AG08396 (cell line): ENCODE data around the gene SSU72.
"Not testable (repeated sequence)": the region's sequence is repeated elsewhere in the genome, so short reads cannot be mapped to it uniquely, and the experiment has no call there.

Source experiments
- DNase-seq: peaks from one replicate; pipeline ENCODE4 v3.0.0; 2012; ENCODE audit warnings: low spot score, mixed read lengths

The SSU72 gene

DNA sequence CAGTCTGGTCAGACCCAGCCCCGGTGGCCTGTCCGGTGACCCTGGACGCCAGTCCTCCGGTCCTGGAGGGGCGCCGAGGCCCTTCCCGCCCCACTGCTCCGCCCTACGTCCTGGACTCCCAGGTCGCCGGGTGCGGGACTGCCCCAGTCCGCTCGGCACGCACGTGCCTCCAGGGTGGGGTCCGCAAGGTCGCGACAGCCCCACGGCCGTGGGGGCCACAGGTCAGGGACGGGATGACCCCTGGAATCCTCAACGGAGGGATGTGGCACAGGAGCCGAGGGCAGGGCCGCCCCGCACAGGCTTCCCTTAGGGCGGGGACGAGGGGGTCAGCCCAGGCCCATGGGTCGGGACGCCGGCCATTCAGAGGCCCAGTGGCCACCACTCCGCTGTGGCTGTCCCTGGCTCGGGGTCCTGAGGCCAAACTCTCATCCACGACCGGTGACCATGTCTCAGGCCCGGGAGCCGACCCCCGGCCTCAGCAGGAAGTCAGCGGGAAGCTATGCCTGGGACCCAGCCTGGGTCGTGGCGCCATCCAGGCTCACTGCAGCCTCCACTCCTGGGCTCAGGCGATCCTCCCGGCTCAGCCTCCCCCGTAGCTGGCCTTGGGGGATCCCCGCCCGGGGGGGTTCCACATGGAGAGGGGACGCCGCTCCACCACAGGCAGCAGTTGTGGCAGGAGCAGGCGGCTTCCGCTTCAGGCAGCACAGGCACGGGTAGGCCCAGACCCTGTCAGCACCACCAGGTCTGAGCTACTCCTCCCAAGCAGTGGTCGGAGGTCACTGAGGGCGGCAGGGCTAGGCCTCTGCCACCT, 33.6 kb downstream of the SSU72 start:
- DNase-seq, result no peak

DNA sequence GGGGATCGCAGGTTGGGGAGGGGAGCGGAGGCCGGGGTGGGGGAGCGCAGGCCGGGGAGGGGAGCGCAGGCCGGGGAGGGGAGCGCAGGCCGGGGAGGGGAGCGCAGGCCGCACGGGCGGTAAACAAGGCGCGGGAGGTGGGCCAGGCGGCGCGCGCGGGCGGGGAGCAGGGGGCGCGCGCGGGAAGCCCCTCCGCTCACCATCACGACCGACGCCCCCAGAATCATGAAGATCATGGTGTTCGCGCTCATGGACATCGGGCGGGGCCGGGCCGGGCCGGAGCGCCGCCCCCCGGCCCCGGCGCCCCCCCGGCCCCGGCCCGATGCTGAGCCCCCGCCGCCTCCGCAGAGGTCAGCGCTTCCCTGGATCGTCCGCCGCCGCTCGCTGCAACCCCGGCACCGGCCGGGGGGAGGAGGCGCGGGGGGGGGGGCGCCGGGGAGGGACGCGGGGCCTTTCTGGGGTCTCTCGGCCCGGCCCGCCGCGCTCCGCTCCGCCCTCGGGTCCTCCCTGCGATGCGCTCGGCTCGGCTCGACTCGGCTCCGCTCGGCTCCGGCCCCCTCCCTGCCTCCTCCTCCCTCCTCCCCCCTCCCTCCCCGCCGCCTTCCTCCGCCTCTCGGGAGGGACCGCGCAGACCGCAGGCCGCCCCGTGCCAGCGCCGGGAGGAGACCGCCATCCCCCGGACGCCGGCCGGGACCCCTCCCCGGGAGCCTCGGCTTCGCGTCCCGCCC, 34.4 kb downstream of the SSU72 start, which contains the start of gene TMEM240:
TMEM240 (minus strand) TSS at position 535 of the 728 bp plus-strand sequence; CDS start at position 257, 278 bp downstream.
- DNase-seq, result peak; percentile 96

DNA sequence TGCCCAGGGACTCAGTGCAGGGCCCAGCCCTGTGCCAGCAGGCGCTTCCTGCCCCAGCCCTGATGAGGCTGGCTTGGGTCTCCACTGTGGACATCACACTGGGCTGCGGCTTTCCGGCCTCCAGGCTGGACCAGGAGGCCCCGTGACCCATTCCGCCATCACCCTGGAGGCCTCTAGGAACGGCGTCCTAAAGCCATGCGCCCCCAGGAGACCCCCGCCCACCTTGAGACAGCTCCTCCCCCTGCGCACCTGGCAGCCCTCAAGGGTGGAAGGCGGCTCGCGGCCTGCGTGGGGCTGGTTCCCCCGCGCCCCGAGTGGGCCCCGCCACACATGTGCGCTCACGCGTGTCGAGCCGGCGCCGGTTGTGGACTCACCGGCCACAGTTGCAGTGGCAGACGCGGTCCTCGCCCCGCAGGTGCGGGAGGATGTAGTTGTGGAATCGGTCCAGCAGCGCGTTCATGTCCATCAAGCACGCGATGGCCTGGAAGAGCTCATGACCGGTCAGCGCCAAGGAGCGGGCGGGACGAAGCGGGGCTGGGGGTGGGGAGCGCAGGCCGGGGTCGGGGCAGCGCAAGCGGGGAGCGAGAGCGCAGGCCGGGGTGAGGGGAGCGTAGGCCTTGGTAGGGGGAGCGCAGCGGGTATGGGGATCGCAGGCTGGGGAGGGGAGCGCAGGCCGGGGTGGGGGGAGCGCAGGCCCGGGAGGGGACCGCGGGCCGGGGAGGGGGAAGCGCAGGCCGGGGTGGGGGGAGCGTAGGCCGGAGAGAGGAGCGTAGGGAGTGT, 35.2 kb downstream of the SSU72 start:
- DNase-seq, result peak; percentile 78

DNA sequence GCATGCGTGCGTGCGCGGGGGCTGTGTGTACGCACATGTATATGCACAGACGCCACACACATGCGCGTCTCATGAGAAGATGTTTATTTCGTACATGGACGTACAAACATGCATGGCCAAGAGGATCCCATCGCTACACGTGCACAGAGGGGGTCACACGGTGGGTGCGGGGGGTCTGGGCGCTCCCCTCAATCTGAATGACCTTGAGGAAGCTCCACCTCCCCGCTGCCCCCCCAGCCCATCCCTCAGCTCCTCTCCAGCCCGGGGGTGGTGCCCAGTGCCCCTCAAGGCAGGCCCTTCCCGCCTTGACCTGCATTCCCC, 35.7 kb downstream of the SSU72 start:
- DNase-seq, result no peak

DNA sequence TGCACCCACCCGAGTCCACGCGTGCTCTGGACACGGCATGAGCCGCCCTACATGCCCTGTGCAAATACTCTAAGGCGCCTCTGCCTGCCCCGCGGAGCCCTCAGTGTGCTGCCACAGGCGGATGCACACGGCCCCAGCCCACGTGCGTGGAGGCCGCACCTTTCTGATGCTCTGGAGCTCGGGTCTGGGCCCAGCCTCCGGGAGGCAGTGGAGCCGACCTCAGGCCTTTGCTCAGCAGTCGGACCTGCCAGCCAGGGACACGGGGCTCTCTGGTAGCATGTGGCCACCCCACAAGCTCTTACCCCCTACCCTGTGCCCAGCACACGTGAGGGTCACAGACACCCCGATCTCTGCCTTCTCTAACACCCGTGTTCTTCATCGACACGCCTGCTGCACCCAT, 36.3 kb downstream of the SSU72 start:
- no peak for DNase-seq

DNA sequence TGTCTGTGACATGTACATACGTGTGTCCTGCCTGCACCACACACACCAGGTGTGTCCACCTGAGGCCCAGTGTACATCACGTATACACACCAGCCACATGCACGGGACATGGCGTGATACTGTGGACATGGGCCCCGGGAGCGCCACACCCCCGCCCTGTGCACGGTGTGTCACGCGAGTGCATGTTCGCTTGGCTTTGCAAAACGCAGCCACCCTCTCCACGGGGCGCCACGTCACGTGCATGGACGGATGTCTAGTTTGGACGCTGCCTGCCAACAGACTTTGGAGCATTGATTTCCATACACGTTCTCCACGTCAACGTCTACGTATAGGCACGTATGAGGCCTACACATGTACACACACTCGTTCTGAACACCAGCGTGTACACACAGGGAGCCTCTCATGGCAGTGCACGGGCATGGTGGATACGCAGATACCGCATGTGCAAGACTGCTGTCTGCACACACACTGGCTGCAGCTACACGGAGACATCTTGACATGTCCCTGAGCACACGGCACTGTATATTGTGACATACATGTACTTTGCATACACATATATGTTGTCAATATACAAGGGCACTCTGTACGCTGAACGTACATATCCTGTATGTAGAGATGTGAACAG, 36.9 kb downstream of the SSU72 start:
- no peak for DNase-seq

DNA sequence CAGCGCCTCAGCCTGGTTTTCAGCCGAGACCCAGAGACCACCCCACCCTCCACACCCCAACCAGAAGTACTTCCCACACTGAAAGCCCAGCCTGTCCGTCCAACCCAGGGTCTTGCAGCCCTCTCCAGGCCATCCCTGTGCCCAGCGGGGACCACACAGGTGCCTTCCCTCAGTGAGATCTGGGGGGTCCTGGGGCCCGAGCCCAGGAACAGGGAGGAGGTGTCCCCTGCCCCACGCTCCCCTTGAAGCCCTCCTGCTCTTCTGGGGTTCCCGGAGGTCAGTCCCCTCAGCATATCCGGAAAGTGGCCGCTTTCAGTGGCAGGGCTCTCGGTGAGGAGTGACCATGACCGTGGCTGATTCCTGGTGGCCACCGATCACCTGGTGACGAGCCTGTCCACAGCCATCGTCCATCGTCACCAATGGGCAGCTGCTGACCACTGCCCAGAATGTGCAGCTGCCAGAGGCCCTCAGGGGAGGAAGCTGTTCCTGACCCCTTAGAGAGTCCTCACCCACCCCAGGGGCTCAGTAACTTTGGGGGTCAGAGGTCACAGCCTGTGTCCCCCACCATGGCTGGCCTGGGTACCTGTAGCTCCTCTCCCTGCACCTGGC, 37.6 kb downstream of the SSU72 start:
- DNase-seq, result no peak

DNA sequence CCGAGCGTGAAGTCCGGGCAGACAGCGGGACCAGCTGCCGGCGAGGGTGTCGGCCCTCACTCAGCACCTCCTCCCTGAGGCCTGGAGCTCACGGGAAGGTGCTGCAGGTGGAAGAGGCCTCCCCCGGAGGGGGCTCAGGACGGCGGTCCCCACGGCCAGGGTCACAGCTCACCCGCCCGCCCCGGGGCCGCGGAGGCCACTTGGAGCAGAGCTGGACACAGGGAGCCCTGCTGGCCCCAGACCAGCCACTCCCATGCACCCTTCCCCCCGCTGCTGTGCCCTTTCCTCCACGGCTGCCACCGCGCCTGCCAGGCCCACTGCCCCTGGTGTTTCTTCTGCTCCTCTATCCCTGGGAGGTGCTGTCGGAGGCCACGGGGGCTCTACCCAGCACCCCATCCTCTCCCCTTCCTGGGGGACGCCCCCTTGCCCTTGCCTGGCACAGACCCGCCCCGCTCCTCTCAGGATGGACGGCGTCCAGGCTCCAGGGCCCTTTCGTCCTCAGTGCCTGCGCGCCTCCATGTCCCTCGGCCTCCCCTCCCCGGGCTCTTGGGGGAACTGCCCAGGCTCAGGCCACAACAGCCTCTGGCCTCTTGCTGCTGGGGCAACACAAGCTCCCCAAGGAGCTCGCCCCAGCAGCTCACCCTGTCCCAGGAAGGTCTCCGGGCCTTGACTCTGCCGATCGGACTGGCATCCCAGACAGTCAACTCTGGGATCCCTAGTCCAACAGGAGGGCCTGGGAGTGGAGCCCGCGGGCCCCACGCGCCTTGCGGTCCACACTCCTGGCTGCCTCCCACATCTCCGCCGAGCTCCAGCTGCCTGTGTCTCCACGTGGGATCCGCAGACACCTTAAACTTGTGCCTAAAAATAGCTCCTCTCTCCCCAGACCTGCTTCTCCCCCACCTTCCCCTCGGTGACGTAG, 38.4 kb downstream of the SSU72 start:
- no peak for DNase-seq

DNA sequence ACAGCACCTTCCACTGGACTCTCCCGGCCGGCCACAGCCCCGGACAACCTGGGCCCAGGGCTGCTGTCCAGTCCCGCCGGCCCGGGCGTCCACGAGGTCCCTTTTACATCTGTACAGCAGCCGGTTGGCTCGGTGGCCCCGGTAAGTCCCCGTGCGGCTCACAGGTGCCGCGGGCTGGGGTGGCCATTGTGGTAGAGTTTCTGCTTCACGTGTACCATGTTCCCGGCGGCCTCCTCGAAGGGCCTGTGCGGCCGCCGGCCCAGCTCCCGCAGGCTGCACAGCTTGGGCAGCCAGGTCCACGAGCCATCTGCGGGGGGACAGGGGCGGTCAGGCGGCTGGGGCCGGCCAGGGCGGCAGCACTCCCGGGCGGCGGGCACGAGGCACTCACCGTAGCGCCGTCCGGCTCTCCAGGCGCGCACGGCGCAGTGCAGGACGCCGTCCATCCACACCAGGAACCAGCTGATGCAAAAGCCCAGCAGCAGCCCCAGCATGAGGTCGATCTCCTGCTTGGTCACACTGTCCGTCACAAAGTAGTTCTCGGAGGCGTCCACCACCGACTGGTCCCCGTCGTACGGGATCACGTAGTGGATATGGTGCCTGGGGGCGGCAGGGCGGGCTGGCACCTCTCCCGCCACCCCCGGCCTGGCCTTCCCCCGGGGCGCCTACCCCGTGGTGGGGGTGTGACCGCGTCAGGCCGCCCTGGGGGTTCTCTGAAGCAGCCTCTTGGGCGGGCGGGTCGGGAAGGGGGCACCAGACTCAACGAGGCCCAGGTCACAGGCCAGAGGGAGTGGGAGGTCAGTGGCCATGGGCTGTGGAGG, 39.3 kb downstream of the SSU72 start:
- no peak for DNase-seq

DNA sequence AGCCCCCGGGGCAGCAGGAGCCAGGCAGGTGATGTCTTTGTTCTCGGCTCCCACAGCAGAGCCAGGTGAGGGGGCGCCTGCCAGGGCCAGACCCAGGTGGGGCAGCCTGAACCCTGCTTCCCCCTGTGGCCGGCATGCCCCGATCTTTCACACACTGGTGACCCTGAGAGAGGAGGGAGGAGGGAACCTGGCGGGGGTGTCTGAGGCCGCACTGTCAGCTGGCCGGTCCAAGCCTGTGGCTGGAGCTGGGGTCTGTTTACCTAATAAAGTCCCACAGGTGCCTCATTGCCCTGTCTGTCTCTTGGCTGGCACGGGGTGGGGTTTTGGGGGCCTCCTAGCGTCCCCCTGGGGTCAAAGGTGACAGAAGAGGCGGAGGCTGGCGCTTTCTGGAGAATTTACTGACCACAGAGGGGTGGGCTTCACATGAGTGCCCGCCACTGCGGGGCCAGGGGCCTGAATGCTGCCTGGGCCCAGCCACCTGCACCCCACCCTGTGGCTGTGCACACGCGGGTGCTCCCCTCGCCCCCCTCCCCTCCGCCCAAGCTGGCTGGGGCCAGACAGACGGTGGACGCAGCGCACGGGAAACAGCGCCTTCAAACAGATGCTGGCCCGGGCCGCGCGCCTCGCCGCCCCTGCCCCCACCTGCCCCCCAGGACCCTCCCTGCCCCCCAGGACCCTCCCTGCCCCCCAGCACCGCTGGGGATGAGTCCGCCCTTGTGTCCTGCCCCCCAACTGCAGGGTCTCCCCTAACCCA, 40.1 kb downstream of the SSU72 start:
- no peak for DNase-seq

DNA sequence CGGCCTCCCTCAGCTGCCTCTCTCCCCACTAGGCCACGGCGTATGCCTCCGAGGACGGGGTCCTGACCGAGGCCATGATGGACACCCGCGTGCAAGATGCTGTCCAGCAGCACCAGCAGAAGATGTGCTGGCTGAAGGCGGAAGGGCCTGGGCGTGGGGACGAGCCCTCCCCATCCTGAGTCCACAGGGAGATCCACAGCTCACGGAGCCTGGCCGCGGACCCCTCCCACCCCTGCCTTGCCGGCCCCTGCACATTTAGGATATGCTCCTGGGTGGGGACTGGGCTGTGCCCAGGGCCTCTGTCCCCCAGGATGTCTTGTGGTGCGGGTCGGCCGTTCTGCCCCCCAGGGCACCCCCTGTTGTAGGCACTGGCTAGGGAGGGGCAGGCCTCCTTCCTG, 40.8 kb downstream of the SSU72 start:
- DNase-seq, result not testable (repeated sequence)

DNA sequence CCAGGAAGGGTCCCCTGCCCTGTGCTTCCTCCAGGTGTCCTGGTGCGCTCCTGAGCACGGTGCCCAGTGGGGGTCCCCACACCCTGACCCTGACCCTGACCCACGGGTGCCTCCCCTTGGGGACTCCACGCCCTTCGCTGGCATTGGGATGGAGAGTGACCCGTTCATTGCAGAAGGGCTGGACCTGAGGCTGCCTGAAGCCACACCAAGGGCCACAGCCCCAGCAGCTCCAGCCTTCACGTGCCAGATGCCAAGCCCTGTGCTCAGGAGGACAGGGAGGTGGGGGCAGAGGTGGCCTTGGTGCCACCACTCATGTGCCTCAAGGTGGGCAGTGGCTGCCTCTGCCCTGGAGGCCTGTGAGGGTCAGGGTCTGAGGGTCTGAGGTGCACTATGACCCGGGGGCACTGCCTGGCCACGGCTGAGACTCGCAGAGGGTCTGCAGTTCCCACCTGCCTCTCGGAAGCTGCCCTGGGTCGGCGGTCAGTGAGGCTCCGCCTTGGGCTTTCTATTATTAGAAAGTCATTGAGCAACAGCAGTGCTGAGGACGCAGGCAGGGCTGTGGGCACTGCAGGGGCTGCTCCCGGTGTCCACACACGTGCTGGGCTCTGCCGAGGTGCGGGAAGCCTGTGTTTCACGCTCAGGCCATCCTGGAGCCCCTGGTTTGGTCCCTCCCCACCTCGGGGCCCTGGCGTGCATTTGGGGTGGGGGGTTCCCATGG, 41.3 kb downstream of the SSU72 start:
- not testable (repeated sequence) for DNase-seq

DNA sequence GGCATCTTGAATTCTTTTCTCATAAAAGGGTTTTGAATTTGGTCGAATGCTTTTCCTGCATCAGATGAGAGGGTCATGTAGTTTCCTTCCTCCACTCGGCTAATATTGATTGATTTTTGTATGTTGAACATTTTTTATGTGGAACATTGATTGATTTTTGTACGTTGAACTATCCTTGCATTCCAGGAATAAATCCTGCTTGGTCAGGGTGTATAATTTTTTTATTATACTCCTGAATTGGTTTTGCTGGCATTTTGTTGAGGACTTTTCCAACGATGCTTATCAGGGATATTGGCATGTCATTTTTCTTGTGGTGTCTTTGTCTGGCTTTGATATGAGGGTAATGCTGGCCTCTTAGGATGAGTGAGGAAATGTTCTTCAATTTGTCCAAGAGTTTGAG, 42.7 kb downstream of the SSU72 start:
- no peak for DNase-seq

DNA sequence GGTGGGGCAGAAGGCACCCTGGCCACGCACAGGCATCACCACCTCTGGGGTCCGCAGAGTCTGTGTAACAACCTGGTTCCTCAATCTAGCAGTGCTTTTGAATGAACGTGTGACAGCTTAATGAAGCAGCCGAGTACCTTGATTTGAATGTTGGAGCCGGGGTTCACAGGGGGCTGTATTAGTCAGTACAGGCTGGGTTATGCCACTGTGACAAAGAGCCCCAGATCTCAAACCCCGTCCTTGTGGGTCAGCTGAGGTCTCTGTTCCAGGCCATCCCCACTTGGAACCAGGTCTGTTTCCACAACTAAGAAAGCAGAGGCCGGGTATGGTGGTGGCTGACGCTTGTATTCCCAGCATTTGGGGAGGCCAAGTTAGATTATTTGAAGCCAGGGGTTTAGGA, 44.7 kb downstream of the SSU72 start:
- no peak for DNase-seq

DNA sequence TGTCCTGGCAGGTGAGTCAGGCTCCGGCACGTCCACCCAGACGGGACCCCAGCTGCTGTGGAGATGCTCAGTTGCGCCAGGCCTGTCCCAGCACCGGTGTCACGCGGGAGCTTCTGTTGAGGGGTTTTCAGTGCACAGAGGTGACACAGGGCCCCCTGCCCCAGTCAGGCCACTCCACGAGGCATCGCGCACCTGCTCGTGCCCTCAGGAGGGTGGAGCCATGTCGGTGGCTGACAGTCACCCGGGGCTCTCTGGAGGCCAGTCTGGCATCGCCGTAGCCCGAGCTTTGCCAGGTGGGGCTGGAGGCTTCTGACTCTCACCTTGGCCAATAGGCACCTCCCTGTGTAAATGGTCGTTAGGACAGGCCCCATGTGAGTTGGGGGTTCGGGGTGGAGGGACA, 45.3 kb downstream of the SSU72 start:
- no peak for DNase-seq

DNA sequence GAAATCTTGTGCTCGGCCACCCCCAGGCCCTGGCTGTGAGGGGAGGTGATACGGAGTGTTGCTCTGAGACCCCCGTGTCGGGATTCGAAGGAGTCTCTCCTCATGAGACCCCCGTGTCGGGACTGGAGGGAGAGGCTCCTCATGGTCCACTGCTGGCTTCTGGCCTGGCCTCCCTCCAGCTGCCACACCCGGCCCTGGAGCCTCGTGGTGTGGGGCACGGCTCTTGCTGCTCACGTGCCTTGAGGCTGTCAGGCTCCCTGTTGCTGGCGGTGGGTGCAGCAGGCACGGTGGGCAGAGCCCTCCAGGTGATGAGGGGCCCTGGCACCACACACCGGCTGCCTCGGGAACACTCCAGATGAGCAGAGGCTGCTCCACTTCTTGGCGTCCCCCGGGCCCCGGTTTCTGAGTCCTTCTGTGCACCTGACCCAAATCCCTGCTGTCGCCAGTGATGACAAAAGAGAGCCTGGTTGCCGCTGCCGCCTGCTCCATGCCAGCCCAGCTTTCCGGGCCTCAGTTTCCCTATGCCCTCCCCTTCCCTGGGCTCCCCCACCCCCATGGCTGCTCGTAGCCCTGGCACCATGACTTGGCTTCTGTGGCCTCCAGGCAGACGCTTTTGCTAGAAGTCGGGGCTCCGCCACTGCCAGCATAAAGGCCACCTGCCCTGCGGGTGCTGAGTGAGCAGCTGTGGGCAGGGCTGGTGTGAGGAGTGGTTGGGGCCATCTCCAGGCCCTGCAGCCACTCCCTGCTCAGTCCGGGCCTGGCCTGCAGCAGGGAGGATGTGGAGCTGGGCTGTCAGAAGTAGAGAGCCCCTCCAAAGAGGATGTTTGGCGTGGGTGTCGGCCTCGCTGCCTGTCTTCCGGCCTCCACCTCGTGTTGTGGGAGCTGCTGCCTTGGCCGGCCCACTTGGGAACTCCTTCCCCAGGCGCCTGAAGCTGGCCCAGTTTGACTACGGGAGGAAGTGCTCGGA, 46.1 kb downstream of the SSU72 start:
- no peak for DNase-seq

DNA sequence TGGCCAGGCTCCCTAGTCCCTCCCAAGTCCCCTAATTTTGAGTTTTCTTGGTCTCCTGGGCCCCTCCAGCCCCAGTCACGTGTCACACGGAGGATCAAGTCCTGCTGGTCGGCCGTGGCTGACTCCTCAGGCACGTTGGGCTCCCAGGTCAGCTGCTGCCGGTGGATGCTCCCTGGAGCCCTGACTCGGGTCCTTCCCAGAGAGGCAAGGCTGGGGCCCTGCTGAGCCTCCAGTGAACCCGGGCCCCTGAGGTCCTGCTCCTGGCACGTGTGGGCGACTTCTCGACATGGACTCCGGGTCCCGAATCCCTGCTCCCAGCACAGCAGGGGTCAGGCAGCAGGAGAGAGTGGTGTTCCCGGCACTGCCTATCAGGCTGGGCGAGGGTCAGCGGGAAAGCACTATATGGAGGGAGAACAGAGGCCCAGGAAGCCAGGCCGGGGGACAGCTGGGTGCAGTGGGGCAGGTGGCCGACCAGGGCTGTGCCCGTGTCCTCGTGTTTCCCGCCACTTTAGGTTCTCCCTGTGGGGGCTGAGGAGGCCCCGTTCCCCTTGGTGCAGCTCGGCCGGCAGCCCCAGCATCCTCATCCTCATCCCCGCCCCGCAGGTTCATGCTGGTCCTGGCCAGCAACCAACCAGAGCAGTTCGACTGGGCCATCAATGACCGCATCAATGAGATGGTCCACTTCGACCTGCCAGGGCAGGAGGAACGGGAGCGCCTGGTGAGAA, 47.4 kb downstream of the SSU72 start:
- no peak for DNase-seq
